ENCODE results near the gene E2F2. TPM values are rescaled to one million over a fixed set of nuclear protein-coding genes. Genes with fewer than 3 reads are reported as not detected.
A peak's percentile ranks its signal among the peaks of the same experiment; 100 is the strongest.
"Not testable (repeated sequence)": the region's sequence is repeated elsewhere in the genome, so short reads cannot be mapped to it uniquely, and the experiment has no call there.

E2F2 gene
- total RNA-seq, 1 donor, result under 0.01 TPM

- Histone ChIP-seq H3K27me3 (ENCODE audit: insufficient read depth, low read length) (no peaks in the 10 kb centered on the region), H3K36me3 (ENCODE audit: insufficient read depth, low read length) (no peaks in the 10 kb centered on the region), H3K4me3 (ENCODE audit: insufficient read depth, low read length) (no peak overlapping the region), H3K4me2 (ENCODE audit: insufficient read depth, low read length) (no peak overlapping the region), H2AFZ (ENCODE audit: low read length) (no peak overlapping the region), H3K4me1 (ENCODE audit: insufficient read depth, low read length) (peaks cover 8% of the 10 kb centered on the region), H3K27ac (ENCODE audit: low read depth, low read length) (no peak overlapping the region), H4K20me1 (ENCODE audit: insufficient read depth, low read length) (no peaks in the 10 kb centered on the region), H3K79me2 (ENCODE audit: insufficient read depth, low read length) (no peaks in the 10 kb centered on the region), H3K9me3 (ENCODE audit: low read depth, low read length) (no peaks in the 10 kb centered on the region)
- no peak for DNase-seq (ENCODE audit: insufficient read length, low spot score, missing footprints)
- TF ChIP-seq CTCF (IDR thresholded peaks at IDR 0.05; ENCODE audit: extremely low read depth, low read depth, low read length), result no peak
These were observed 12.8 kb upstream of the E2F2 start for GRCh38 chr1:23543707-23544443.

GRCh38 chr1:23542940-23543339, 11.9 kb upstream of the E2F2 start:
- H3K4me3 ChIP-seq (ENCODE audit: insufficient read depth, low read length); H3K27ac ChIP-seq (ENCODE audit: low read depth, low read length); DNase-seq (ENCODE audit: insufficient read length, low spot score, missing footprints); H4K20me1 ChIP-seq (ENCODE audit: insufficient read depth, low read length); H3K4me2 ChIP-seq (ENCODE audit: insufficient read depth, low read length); H3K79me2 ChIP-seq (ENCODE audit: insufficient read depth, low read length); H3K36me3 ChIP-seq (ENCODE audit: insufficient read depth, low read length); H2AFZ ChIP-seq (ENCODE audit: low read length); H3K9me3 ChIP-seq (ENCODE audit: low read depth, low read length); H3K4me1 ChIP-seq (ENCODE audit: insufficient read depth, low read length); H3K27me3 ChIP-seq (ENCODE audit: insufficient read depth, low read length): not testable (repeated sequence)

- H2AFZ ChIP-seq (ENCODE audit: low read length), result peak overlapping the region; percentile 76
- H3K4me2 ChIP-seq (ENCODE audit: insufficient read depth, low read length), result peak overlapping the region; percentile 69
- peak overlapping the region; percentile 28 for H3K4me3 ChIP-seq (ENCODE audit: insufficient read depth, low read length)
These were observed 8.7 kb upstream of the E2F2 start for GRCh38 chr1:23539698-23540266.

GRCh38 chr1:23537296-23537973, 6.4 kb upstream of the E2F2 start:
- Histone ChIP-seq H3K27me3 (ENCODE audit: insufficient read depth, low read length) (no peaks in the 10 kb centered on the region), H3K27ac (ENCODE audit: low read depth, low read length) (no peak overlapping the region), H3K4me2 (ENCODE audit: insufficient read depth, low read length) (no peak overlapping the region), H3K36me3 (ENCODE audit: insufficient read depth, low read length) (no peaks in the 10 kb centered on the region), H2AFZ (ENCODE audit: low read length) (no peak overlapping the region), H4K20me1 (ENCODE audit: insufficient read depth, low read length) (no peaks in the 10 kb centered on the region), H3K4me1 (ENCODE audit: insufficient read depth, low read length) (no peaks in the 10 kb centered on the region), H3K4me3 (ENCODE audit: insufficient read depth, low read length) (no peak overlapping the region), H3K79me2 (ENCODE audit: insufficient read depth, low read length) (no peaks in the 10 kb centered on the region), H3K9me3 (ENCODE audit: low read depth, low read length) (no peaks in the 10 kb centered on the region)
- TF ChIP-seq CTCF (IDR thresholded peaks at IDR 0.05; ENCODE audit: extremely low read depth, low read depth, low read length), result no peak
- no peak for DNase-seq (ENCODE audit: insufficient read length, low spot score, missing footprints)

More at GRCh38 chr1:23539698-23540266, 8.7 kb upstream of the E2F2 start:
- Histone ChIP-seq H4K20me1 (ENCODE audit: insufficient read depth, low read length) (no peaks in the 10 kb centered on the region), H3K4me1 (ENCODE audit: insufficient read depth, low read length) (peaks cover 5% of the 10 kb centered on the region), H3K79me2 (ENCODE audit: insufficient read depth, low read length) (no peaks in the 10 kb centered on the region), H3K9me3 (ENCODE audit: low read depth, low read length) (no peaks in the 10 kb centered on the region), H3K27ac (ENCODE audit: low read depth, low read length) (no peak overlapping the region), H3K27me3 (ENCODE audit: insufficient read depth, low read length) (no peaks in the 10 kb centered on the region), H3K36me3 (ENCODE audit: insufficient read depth, low read length) (no peaks in the 10 kb centered on the region)
- peak; percentile 96 for DNase-seq (ENCODE audit: insufficient read length, low spot score, missing footprints)
- peak; percentile 94 for TF ChIP-seq CTCF (IDR thresholded peaks at IDR 0.05; ENCODE audit: extremely low read depth, low read depth, low read length)

Measured in osteoblast (primary cell).